ENCODE results near the gene OTOG. TPM values are rescaled to one million over a fixed set of nuclear protein-coding genes. Genes with fewer than 3 reads are reported as not detected.

The OTOG gene
- total RNA-seq = not detected

DNA sequence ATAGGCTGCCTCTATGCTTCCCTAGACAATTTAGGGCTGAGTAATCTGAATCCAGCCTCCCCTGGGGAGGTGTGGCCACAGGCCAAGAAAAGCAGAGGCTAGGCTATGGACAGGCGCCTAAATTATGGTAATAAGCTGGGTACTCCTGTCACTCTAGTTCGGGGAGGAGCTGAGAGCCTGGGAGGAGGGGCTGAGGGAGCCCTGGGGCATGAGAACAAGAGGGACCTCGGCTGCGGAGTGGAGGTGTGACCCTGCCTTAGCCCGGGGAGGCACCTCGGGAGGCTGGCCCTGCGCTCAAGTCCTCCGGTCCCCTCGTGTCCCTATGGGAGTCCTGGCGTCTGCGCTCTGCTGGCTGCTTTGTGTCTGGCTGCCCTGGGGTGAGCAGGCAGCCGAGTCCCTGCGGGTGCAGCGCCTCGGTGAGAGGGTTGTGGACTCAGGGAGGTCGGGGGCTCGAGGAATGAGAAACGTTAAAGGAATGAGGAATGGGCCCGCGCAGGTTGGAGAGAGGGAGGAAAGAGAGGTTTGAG, at the start of gene OTOG:
OTOG (plus strand) TSS at position 209 of the 527 bp plus-strand sequence; CDS start at position 323, 114 bp downstream.
- DNase-seq = no peak

- no peak for DNase-seq
These were observed 49.0 kb upstream of the OTOG start for GRCh38 chr11:17498058-17498457.

GRCh38 chr11:17498475-17498874, 48.6 kb upstream of the OTOG start:
- no peak for DNase-seq

DNA sequence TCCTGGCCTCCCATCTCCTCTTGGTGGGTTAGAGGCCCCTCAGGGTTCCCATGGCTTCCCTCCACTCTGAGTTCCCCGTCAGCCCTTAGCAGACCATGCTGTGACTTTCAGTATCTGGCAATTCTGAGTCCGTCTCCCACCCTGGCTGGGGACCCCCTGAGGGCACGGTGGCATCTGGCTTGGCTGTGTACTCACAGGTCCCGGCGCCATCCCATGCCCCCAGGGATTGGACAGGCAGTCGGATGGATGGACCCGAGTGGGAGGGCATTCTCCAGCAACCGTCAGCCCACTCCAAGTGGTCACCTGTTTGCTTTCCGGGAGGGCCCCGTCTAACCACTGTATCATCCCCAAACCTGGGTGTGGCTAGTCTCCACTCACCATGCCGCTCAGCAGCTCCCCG, 46.4 kb upstream of the OTOG start:
- no peak for DNase-seq

- DNase-seq = no peak
These were observed 44.4 kb upstream of the OTOG start for GRCh38 chr11:17502630-17503029.

DNA sequence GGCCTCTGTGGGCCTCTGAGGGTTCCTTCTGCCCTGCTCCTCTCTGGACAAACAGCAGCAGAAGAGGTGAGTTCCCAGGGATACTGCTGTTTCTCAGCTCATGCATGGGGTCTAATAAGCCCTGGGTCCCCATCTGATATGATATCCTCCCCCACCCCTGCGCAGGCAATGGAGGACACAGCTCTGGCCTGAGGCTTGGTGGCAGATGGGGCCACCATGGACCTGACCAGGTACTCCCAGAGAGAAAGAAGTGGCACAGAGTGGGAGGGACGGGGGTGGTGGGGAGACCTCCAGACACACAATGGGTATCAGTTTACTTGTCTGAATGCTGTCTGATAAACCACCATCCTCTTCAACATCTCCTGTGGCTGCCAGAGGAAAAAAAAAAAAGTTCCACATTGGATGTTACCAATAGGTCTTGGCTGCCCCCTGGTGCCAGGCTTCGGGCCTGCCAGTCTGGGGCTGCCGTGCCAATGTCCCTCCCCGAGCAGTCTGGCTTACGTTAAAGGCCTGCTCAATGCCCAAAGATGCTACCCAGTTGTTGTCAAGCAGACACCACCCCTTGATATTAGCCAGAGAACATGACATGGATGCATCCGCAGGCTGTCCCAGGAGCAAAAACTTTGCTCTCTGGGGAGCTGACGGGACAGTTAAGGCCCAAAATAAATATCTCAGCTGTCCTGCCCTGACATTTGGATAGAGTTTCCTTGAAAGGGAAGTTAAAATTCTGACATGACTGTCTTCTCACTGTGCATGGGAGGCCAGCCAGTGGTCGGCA, 42.5 kb upstream of the OTOG start:
- DNase-seq = peak; percentile 66

- DNase-seq = no peak
These were observed 41.9 kb upstream of the OTOG start for GRCh38 chr11:17505146-17505545.

DNA sequence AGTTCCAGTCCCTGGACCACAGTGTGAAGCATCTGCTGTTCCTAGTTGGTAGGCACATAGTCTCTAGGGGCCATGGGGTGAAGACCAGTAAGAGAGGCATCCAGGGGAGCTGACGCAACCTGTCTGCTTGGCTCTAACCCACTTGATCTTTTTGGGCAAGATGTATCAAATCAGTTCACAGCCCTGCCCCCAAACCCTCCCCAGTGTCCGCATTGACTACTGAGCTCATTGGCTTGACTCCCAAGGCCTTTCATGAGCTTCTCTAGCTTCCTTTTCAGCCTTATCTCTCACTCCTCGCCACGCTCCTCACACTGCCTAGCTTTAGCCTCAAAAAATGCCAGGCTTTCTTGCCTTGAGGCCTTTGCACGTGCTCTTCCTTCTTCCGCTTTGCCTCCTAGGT, 40.7 kb upstream of the OTOG start:
- DNase-seq = no peak

GRCh38 chr11:17506942-17507341, 40.1 kb upstream of the OTOG start:
- DNase-seq = no peak

GRCh38 chr11:17507773-17508172, 39.3 kb upstream of the OTOG start:
- DNase-seq = no peak

- DNase-seq = no peak
These were observed 38.8 kb upstream of the OTOG start for GRCh38 chr11:17508306-17508705.

GRCh38 chr11:17508791-17509190, 38.3 kb upstream of the OTOG start:
- DNase-seq = no peak

GRCh38 chr11:17510507-17511206, 36.4 kb upstream of the OTOG start:
- DNase-seq = no peak

- no peak for DNase-seq
These were observed 35.5 kb upstream of the OTOG start for GRCh38 chr11:17511571-17511970.

DNA sequence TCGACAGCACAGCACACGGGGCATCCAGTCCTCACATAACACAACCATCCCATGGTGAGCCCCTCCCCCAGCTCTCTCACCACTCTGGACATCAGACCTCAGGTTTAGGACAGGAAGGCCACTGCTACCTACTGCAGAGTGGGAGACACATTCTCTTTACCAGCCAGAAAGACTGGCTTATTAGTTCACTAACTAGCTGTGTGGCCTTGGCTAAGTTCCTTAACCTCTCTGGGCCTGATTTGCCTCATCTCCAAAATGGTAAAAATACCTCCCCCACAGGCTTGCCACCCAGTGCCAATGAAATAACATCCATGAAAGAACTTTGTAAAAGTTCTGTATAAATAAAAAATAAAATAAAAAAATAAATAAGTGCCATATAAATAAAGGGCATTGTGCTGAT, 35.0 kb upstream of the OTOG start:
- no peak for DNase-seq

GRCh38 chr11:17513853-17514252, 33.2 kb upstream of the OTOG start:
- no peak for DNase-seq

DNA sequence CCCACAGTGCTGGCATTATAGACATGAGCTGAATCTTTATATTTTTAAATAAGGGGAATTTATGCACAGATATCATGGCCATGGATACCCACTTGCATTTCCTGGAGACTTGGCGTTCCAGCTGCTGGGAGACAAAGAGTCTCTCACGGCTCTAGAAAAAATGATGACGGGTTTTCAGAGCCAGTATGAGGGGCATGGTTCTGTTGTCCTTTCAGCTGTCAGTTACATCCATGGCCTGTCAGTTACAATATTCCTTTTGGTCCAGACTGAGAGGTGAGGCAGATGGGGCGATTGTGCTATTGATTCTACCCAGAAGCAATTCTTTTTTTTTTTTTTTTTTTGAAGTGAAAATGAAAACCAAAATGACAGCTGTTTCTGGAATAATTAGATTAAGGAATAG, 32.6 kb upstream of the OTOG start:
- no peak for DNase-seq

GRCh38 chr11:17515443-17516176, 31.4 kb upstream of the OTOG start:
- DNase-seq = no peak

DNA sequence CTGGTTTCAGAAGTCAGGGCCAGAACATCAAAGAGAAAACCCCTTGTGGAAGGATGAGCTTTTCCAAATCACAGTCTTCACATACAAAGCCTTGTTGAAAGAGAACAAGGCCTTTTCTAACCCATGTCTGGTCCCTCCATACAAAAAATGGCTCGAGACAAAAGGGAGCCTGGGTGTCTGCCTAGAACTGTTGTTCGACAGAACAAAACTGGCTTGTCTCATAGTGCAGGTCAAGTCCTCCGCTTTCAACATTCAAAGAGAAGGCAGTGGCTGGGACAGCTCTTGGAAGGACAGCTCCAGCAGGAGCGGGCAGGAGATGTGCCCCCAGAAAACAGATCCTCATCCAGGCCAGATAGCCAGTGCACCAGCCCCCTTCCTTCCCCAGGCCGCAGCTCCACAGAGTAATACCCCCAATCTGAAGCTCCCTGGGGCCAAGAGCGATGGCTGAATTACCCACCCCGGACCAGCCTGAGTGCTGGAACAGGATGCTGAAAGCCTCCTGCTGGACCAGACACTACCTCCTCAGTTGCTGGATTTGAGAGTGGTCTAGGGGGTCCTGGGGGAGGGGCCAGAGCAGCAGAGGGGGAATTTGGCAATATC, 30.4 kb upstream of the OTOG start:
- DNase-seq = peak; percentile 47

DNA sequence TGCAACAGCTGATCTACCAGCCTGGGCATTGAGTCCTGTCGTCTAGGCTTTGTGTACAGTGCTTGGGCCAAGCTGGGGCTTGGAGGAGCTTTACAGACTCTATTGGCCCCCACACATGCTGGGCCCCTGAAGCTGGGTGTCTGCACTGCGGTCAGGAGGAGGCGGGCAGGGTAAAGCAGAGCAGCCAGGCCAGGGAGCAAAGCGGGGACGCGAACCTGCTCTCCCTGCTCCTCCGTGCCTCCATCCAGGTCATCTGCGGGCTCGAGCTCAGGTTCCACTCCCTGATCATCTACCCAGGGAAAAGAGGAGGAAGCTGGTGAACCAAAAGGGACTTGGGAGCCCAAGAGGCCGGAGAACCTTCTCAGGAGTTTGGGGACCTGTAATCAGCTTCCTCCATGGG, 29.9 kb upstream of the OTOG start:
- no peak for DNase-seq

- no peak for DNase-seq
These were observed 28.7 kb upstream of the OTOG start for GRCh38 chr11:17518366-17518765.

GRCh38 chr11:17519061-17519885, 27.8 kb upstream of the OTOG start:
- no peak for DNase-seq
